Esophagus squamous epithelium (tissue), 4 donors: ENCODE data around the gene HDAC6.

Source experiments
- POLR2A ChIP-seq, 4 donors: fragments of 450-650 bp; IDR thresholded peaks; one replicate each; pipeline ENCODE4 v1.6.1; 2017; ENCODE audit warnings: antibody characterized with exemption in 4 of 4, mild to moderate bottlenecking in 4 of 4, moderate library complexity in 3 of 4
- TF ChIP-seq, protein P1 (sequence below), 6 experiments: fragments of 450-650 bp in 4 of 6; fragments of 200-600 bp in 2 of 6; sonication (generic) in 2 of 6; IDR thresholded peaks; one replicate each; pipeline ENCODE4 v1.5.1; 2016 to 2019; ENCODE audit warnings: antibody characterized with exemption in 6 of 6, mild to moderate bottlenecking in 4 of 6, moderate library complexity in 4 of 6

DNA sequence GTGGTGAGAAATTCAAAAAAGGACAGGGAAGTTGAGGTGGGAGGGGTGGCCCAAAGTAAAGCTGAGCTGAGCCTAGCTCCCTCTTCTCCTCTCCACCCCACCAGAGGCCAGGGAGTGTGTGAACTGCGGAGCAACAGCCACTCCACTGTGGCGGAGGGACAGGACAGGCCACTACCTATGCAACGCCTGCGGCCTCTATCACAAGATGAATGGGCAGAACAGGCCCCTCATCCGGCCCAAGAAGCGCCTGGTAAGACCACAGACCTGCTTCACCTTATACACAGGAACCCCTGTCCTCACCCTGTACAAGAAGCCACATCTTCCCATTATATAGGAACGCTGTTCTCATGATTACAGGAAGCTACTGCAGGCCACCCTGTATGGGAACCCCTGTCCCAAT lies 9.6 kb upstream of the HDAC6 start:
- no peak for TF ChIP-seq POLR2A (IDR thresholded peaks at IDR 0.05)
- TF ChIP-seq, protein P1, sequence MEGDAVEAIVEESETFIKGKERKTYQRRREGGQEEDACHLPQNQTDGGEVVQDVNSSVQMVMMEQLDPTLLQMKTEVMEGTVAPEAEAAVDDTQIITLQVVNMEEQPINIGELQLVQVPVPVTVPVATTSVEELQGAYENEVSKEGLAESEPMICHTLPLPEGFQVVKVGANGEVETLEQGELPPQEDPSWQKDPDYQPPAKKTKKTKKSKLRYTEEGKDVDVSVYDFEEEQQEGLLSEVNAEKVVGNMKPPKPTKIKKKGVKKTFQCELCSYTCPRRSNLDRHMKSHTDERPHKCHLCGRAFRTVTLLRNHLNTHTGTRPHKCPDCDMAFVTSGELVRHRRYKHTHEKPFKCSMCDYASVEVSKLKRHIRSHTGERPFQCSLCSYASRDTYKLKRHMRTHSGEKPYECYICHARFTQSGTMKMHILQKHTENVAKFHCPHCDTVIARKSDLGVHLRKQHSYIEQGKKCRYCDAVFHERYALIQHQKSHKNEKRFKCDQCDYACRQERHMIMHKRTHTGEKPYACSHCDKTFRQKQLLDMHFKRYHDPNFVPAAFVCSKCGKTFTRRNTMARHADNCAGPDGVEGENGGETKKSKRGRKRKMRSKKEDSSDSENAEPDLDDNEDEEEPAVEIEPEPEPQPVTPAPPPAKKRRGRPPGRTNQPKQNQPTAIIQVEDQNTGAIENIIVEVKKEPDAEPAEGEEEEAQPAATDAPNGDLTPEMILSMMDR (IDR thresholded peaks at IDR 0.05): no peak
